ENCODE measurements around the gene TRIM5. TPM values are rescaled to one million over a fixed set of nuclear protein-coding genes. Genes with fewer than 3 reads are reported as not detected.
"Not testable (repeated sequence)": the region's sequence is repeated elsewhere in the genome, so short reads cannot be mapped to it uniquely, and the experiment has no call there.

The TRIM5 gene
- polyA plus RNA-seq, 3 donors, result 9.4 to 14.4 (median 10.6) TPM

DNA sequence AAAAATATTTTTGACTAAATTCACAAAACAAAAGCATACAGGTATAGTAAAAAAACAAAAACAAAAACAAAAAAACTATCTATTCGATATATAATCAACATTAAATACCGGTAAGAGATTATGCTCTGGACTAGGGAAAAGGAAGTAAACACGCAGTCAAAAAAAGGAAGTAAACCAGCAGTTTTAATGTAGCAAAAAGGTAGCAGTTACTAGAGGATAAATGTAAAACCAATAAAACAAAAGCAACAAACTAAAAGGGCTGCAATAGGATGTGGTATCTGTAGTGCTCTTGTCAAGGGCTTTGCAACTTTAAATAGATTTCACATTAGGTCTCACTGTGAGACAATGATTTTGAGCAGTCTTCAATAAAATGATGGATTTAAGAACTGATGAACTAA, 7.1 kb upstream of the TRIM5 start:
- H3K27me3 Mint-ChIP-seq (ENCODE audit: low read depth in 3 of 3), result no peaks in the 10 kb centered on the region
- H3K79me2 ChIP-seq (ENCODE audit: insufficient read depth, low read length), result peaks cover 85% of the 10 kb centered on the region
- TF ChIP-seq, protein P1, sequence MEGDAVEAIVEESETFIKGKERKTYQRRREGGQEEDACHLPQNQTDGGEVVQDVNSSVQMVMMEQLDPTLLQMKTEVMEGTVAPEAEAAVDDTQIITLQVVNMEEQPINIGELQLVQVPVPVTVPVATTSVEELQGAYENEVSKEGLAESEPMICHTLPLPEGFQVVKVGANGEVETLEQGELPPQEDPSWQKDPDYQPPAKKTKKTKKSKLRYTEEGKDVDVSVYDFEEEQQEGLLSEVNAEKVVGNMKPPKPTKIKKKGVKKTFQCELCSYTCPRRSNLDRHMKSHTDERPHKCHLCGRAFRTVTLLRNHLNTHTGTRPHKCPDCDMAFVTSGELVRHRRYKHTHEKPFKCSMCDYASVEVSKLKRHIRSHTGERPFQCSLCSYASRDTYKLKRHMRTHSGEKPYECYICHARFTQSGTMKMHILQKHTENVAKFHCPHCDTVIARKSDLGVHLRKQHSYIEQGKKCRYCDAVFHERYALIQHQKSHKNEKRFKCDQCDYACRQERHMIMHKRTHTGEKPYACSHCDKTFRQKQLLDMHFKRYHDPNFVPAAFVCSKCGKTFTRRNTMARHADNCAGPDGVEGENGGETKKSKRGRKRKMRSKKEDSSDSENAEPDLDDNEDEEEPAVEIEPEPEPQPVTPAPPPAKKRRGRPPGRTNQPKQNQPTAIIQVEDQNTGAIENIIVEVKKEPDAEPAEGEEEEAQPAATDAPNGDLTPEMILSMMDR (IDR thresholded peaks at IDR 0.05), result no peak
- H3K27ac ChIP-seq (ENCODE audit: low read depth in 1 of 2, low read length in 2 of 2), result peak overlapping the region in 1 of 2 donors; percentile 92
- peak overlapping the region; percentile 90 to 97 for H3K4me3 Mint-ChIP-seq
- H3K4me2 ChIP-seq (replicated peaks; ENCODE audit: extremely low read depth, low read length, poor library complexity, severe bottlenecking), result peak overlapping the region; percentile 94
- H3K4me3 ChIP-seq (replicated peaks in 1 of 3; ENCODE audit: low read depth in 2 of 3, low read length in 3 of 3), result peak overlapping the region; percentile 82 to 100 (median 83)
- peaks cover 40% of the 10 kb centered on the region for H4K20me1 ChIP-seq (ENCODE audit: insufficient read depth, low read length)
- peaks cover 35 to 37% of the 10 kb centered on the region in 2 donors for H3K4me1 ChIP-seq (ENCODE audit: control insufficient read depth in 1 of 2, insufficient read depth in 2 of 2, low read length in 2 of 2)
- intact Hi-C loops (cut with micrococcal nuclease), result loop anchor here in 1 of 2 donors (5.0 kb wide), 1 partner anchor 60 kb away; no protein-coding TSS in a partner anchor
- H3K9me3 ChIP-seq (replicated peaks in 1 of 2; ENCODE audit: control insufficient read depth in 1 of 2, insufficient read depth in 1 of 2, low read length in 2 of 2), result no peaks in the 10 kb centered on the region
- peak overlapping the region; percentile 82 to 100 (median 96) for H3K27ac Mint-ChIP-seq
- peaks cover 47% of the 10 kb centered on the region for H3K4me1 Mint-ChIP-seq
- DNase-seq, result peak in 2 of 3 donors; percentile 21 to 52
- H3K9ac ChIP-seq (ENCODE audit: insufficient read depth, low read length, poor library complexity, severe bottlenecking), result peak overlapping the region; percentile 73
- H3K36me3 ChIP-seq (replicated peaks in 1 of 2; ENCODE audit: control insufficient read depth in 1 of 2, insufficient read depth in 2 of 2, low read length in 2 of 2), result peaks cover 24 to 39% of the 10 kb centered on the region in 2 donors
- no peaks in the 10 kb centered on the region for H3K27me3 ChIP-seq (ENCODE audit: control insufficient read depth in 2 of 2, insufficient read depth in 2 of 2, low read length in 2 of 2)
- no CpG with 5 or more reads among the region's 3 CpGs for WGBS (ENCODE audit: insufficient coverage)
- H3K36me3 Mint-ChIP-seq, result peaks cover 25 to 34% of the 10 kb centered on the region in 2 donors
- H3K9me3 Mint-ChIP-seq, result peaks cover 0 to 3% (median 0%) of the 10 kb centered on the region in 7 donors
- peak overlapping the region; percentile 32 for H2AFZ ChIP-seq (ENCODE audit: insufficient read depth, low read depth, low read length, poor library complexity, severe bottlenecking)

- Histone ChIP-seq H3K27ac (ENCODE audit: low read depth in 1 of 2, low read length in 2 of 2) (peak overlapping the region; percentile 81 to 92), H3K79me2 (ENCODE audit: insufficient read depth, low read length) (peaks cover 79% of the 10 kb centered on the region), H3K4me3 (replicated peaks in 1 of 3; ENCODE audit: low read depth in 2 of 3, low read length in 3 of 3) (peak overlapping the region; percentile 82 to 100 (median 83)), H3K4me2 (replicated peaks; ENCODE audit: extremely low read depth, low read length, poor library complexity, severe bottlenecking) (peak overlapping the region; percentile 94), H3K4me1 (ENCODE audit: control insufficient read depth in 1 of 2, insufficient read depth in 2 of 2, low read length in 2 of 2) (peaks cover 35 to 37% of the 10 kb centered on the region in 2 donors), H3K36me3 (replicated peaks in 1 of 2; ENCODE audit: control insufficient read depth in 1 of 2, insufficient read depth in 2 of 2, low read length in 2 of 2) (peaks cover 18 to 34% of the 10 kb centered on the region in 2 donors), H4K20me1 (ENCODE audit: insufficient read depth, low read length) (peaks cover 35% of the 10 kb centered on the region), H3K9ac (ENCODE audit: insufficient read depth, low read length, poor library complexity, severe bottlenecking) (peak overlapping the region; percentile 73), H2AFZ (ENCODE audit: insufficient read depth, low read depth, low read length, poor library complexity, severe bottlenecking) (peak overlapping the region; percentile 58)
- H3K4me1 Mint-ChIP-seq, result peaks cover 47% of the 10 kb centered on the region
- WGBS (ENCODE audit: insufficient coverage), result 0% methylated on average over 1 of the region's 12 CpGs
- peak overlapping the region; percentile 90 to 97 for H3K4me3 Mint-ChIP-seq
- H3K27me3 Mint-ChIP-seq (ENCODE audit: low read depth in 3 of 3); H3K27me3 ChIP-seq (ENCODE audit: control insufficient read depth in 2 of 2, insufficient read depth in 2 of 2, low read length in 2 of 2); H3K9me3 Mint-ChIP-seq; DNase-seq; H3K9me3 ChIP-seq (replicated peaks in 1 of 2; ENCODE audit: control insufficient read depth in 1 of 2, insufficient read depth in 1 of 2, low read length in 2 of 2): not testable (repeated sequence)
- H3K27ac Mint-ChIP-seq, result peak overlapping the region; percentile 96 to 100 (median 99)
- intact Hi-C loops (cut with micrococcal nuclease), result loop anchor here in 1 of 2 donors (5.0 kb wide), 1 partner anchor 59 kb away; no protein-coding TSS in a partner anchor
- peaks cover 20 to 28% of the 10 kb centered on the region in 2 donors for H3K36me3 Mint-ChIP-seq
Measured at GRCh38 chr11:5691238-5691963, 6.5 kb upstream of the TRIM5 start.
